BJ (cell line): ENCODE data around the gene MORN5. TPM values are rescaled to one million over a fixed set of nuclear protein-coding genes. Genes with fewer than 3 reads are reported as not detected.

Experiments used
- CTCF ChIA-PET: fragments of 350-600 bp; formaldehyde crosslinking; extraction: SDS; loops from one replicate; lab custom pipeline; 2021; ENCODE audit warnings: antibody characterized with exemption, inconsistent platforms; lab: Yijun Ruan, JAX
- POLR2A ChIA-PET: fragments of 300-600 bp; sonication (Branson Sonifier 250); formaldehyde crosslinking; extraction: SDS; loops from one replicate; lab custom pipeline; 2021; ENCODE audit warnings: antibody characterized with exemption; lab: Charles Lee
- DNase-seq: peaks from one replicate; pipeline ENCODE4 v3.0.0-alpha.2; 2011; ENCODE audit warnings: low read depth
- H3K27me3 ChIP-seq: 2 replicates; pipeline ENCODE4 v1.6.0; 2011; ENCODE audit warnings: low read length; ENCODE audit not compliant: control insufficient read depth, insufficient read depth
- H3K36me3 ChIP-seq: 2 replicates; pipeline ENCODE4 v1.5.1; 2011; ENCODE audit warnings: low read length; ENCODE audit not compliant: control insufficient read depth, insufficient read depth
- H3K4me3 ChIP-seq: 2 replicates; pipeline ENCODE4 v1.5.1; 2011; ENCODE audit warnings: low read depth, mild to moderate bottlenecking, control low read depth, low read length
- polyA plus RNA-seq: library from polyadenylated mRNA; depleted of rRNA; stranded (reverse); fragments of >200 nt; gene quantifications from 2 replicates; pipeline ENCODE4 v1.2.3, GENCODE V29; 2011
- TF ChIP-seq, protein P1 (sequence below): IDR thresholded peaks from 2 replicates; pipeline ENCODE4 v1.5.1; 2011; ENCODE audit warnings: low read depth, mild to moderate bottlenecking, control low read depth, inconsistent platforms, low read length, moderate library complexity; ENCODE audit not compliant: insufficient read depth

Gene MORN5
- polyA plus RNA-seq, 1 experiment = not detected

DNA sequence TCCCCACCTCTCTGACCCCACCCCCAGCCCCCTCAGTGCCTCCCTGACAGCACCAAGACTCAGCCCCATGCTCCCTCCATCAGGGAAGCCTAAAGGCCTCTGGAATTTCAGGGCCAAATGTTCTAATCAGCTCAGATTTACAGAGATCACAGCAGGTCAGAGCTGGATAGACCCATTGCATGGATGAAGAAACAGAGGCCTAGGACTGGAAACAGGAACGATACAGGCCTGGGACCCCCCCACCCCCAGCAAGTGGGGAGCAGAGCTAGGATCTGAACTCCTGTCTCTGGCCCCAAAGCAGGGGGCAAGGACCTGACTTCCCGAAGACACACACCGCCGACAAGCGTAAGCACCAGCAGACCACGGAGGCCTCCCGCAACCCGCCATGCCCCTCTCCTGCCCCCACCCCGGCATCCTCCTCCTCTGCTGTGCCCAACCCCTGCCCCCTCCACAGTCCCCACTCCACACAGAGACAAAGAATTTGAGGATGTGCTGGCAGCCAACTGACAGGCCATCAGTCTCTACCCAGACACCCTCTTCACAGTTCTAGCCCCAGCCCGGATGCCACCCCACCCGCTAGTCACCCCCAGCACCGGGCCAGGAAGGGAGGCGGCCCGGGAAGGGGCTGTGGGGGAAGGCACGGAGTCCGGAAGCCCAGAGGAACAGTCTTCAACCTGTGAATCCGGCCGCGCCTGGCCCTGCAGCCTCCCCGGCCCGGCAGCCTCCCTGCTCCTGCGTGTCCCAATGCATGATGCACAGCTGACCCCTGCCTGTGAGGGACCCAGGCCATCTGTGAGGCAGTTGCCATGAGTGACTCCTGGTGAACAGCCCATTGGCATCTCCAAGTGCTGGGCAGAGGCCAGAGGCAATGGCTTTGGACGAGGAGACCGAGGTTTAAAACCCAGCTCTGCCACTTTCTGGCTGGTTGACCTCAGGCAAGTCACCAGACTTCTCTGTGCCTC is 31.4 kb upstream of the MORN5 start:
- no peak for DNase-seq
- POLR2A ChIA-PET = no interaction called here
- no peaks in the 10 kb centered on the region for H3K27me3 ChIP-seq
- TF ChIP-seq, protein P1, sequence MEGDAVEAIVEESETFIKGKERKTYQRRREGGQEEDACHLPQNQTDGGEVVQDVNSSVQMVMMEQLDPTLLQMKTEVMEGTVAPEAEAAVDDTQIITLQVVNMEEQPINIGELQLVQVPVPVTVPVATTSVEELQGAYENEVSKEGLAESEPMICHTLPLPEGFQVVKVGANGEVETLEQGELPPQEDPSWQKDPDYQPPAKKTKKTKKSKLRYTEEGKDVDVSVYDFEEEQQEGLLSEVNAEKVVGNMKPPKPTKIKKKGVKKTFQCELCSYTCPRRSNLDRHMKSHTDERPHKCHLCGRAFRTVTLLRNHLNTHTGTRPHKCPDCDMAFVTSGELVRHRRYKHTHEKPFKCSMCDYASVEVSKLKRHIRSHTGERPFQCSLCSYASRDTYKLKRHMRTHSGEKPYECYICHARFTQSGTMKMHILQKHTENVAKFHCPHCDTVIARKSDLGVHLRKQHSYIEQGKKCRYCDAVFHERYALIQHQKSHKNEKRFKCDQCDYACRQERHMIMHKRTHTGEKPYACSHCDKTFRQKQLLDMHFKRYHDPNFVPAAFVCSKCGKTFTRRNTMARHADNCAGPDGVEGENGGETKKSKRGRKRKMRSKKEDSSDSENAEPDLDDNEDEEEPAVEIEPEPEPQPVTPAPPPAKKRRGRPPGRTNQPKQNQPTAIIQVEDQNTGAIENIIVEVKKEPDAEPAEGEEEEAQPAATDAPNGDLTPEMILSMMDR = no peak
- no peak overlapping the region for H3K4me3 ChIP-seq
- CTCF ChIA-PET = interaction anchor here (0.5 to 12.3 kb wide), 7 partner anchors 9 to 317 kb away, joined by 3 to 422 read pairs (median 3); no protein-coding TSS in a partner anchor
- no peaks in the 10 kb centered on the region for H3K36me3 ChIP-seq

DNA sequence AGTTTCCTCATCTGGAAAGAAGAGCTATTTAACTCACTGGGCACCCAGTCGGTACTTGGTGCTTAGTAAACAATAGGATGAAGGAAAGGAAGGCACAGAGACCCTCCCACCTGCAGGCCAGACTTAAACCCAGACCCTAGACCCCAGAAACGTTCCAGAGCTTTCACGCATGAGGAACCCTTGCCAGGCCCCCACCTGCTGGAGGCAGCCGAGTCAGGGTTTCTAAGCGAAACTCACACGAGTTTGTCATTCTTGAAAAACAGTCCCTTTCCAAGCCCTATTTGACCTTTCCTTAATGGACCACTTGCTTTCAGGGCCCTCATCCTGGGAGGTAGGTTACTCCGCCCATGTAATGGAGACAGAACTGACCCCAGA is 30.8 kb upstream of the MORN5 start:
- H3K4me3 ChIP-seq = no peak overlapping the region
- H3K36me3 ChIP-seq = no peaks in the 10 kb centered on the region
- no peaks in the 10 kb centered on the region for H3K27me3 ChIP-seq
- TF ChIP-seq, protein P1 = no peak
- DNase-seq = no peak
- ChIA-PET POLR2A (no interaction called here), CTCF (interaction anchor here (0.5 to 12.3 kb wide), 4 partner anchors 16 to 237 kb away, joined by 3 to 422 read pairs (median 4); no protein-coding TSS in a partner anchor)

DNA sequence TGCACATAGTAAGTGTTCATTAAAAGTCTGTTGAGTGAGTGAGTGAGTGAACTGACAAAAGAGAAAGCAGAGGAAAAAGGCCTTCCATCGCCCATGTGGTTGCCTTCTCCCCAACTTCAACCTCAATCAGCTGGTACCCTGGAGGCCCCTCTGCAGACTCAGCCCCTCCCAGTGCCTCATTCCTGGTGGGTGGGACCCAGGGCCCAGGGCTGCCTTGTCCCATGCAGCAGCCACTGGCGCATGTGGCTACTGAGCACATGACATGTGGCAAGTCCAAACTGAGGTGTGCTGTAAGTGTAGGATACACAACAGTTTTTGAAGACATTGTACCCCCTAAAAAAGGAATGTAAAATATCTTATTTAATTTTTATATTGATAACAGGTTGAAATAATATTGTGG is 29.7 kb upstream of the MORN5 start:
- DNase-seq = no peak
- TF ChIP-seq, protein P1 = no peak
- Histone ChIP-seq H3K27me3 (no peaks in the 10 kb centered on the region), H3K36me3 (no peaks in the 10 kb centered on the region), H3K4me3 (no peak overlapping the region)
- POLR2A ChIA-PET = no interaction called here
- CTCF ChIA-PET = interaction anchor here (0.7 to 12.3 kb wide), 4 partner anchors 15 to 315 kb away, joined by 3 to 422 read pairs (median 4); no protein-coding TSS in a partner anchor

DNA sequence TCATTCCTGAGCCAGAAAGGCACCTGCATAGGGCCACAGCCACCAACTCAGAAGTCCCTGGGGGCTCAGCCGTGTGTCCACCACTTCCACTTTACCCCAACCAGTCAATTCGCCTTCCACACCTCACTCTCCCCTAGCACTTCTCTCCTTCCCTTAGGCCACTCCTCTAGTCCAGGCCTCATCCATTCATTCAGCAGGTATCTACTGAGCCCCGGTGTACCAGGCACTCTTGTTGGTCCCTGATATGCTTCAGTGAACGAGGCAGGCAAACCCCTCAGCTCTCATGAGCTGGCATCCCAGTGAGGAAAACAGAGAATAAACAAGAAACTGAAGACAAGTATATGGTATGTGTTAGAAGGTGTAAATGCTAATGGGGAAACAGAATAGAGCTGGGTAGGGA is 28.9 kb upstream of the MORN5 start:
- ChIA-PET CTCF (interaction anchor here (1.6 to 2.1 kb wide), 2 partner anchors 12 to 220 kb away, joined by 4 to 7 read pairs; no protein-coding TSS in a partner anchor), POLR2A (no interaction called here)
- DNase-seq = no peak
- Histone ChIP-seq H3K36me3 (no peaks in the 10 kb centered on the region), H3K4me3 (no peak overlapping the region), H3K27me3 (no peaks in the 10 kb centered on the region)
- TF ChIP-seq, protein P1 = no peak

DNA sequence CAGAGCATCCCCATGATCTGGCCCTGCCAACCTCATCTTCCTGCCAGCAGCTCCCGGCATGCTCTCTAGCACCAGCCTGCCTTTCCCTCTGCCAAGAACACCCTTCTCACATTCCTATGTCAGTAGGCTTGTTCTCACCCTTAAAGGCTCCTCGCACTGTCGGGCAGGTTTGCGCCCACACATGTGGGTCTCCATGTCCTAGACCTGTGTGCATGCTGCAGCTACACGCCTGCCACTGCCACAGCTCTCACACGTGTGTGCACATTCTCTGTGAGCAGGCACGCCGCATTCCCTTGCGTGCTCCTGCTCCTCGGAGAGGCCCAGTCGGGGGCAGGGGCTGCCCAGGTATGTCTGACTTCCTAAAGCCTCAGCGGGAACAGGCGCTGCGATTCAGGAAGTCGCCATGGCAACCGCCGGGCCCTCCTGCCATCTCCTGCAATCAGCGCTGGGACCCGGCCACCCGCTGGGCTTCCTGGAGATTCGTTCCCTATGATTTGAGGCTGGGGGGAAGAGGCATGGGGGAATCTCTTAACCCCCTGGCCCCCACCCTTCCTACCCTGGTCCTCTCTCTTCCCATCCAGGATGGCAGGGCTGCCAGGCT is 28.2 kb upstream of the MORN5 start:
- Histone ChIP-seq H3K4me3 (no peak overlapping the region), H3K36me3 (no peaks in the 10 kb centered on the region), H3K27me3 (no peaks in the 10 kb centered on the region)
- TF ChIP-seq, protein P1 = no peak
- ChIA-PET POLR2A (no interaction called here), CTCF (interaction anchor here (1.3 to 2.1 kb wide), 3 partner anchors 12 to 219 kb away, joined by 3 to 7 read pairs (median 4); no protein-coding TSS in a partner anchor)
- DNase-seq = no peak
